HL-60/S4 treated with retinoic acid at 250 ng/mL for 4 days and 3 days (cell line): Measurements from ENCODE around the gene SLC25A13.

ENCODE experiments used
- in situ Hi-C: fragments of 300-500 bp; cut with MboI; formaldehyde crosslinking; loops from 2 replicates; pipeline ENCODE4 v1.7.0; 2022; ENCODE audit warnings: low sequenced_read_pairs

The SLC25A13 gene

GRCh38 chr7:96244992-96245292 lies 77.0 kb downstream of the SLC25A13 start:
- in situ Hi-C loops, result no loop called here

GRCh38 chr7:96244244-96244991 lies 77.5 kb downstream of the SLC25A13 start:
- in situ Hi-C loops, result no loop called here

- in situ Hi-C loops, result no loop called here
Observed at GRCh38 chr7:96243241-96243640, 78.7 kb downstream of the SLC25A13 start.

- in situ Hi-C loops, result no loop called here
Observed at GRCh38 chr7:96241855-96242254, 80.0 kb downstream of the SLC25A13 start.

GRCh38 chr7:96238976-96239766 lies 82.7 kb downstream of the SLC25A13 start:
- in situ Hi-C loops, result no loop called here

GRCh38 chr7:96238474-96238873 lies 83.4 kb downstream of the SLC25A13 start:
- in situ Hi-C loops, result no loop called here

GRCh38 chr7:96237040-96237439 lies 84.9 kb downstream of the SLC25A13 start:
- in situ Hi-C loops, result no loop called here

GRCh38 chr7:96236198-96237039 lies 85.5 kb downstream of the SLC25A13 start:
- in situ Hi-C loops, result no loop called here

- in situ Hi-C loops, result no loop called here
Observed at GRCh38 chr7:96235281-96235680, 86.6 kb downstream of the SLC25A13 start.

GRCh38 chr7:96233528-96234154 lies 88.3 kb downstream of the SLC25A13 start:
- in situ Hi-C loops, result no loop called here

GRCh38 chr7:96233084-96233483 lies 88.8 kb downstream of the SLC25A13 start:
- in situ Hi-C loops, result no loop called here

- in situ Hi-C loops, result no loop called here
Observed at GRCh38 chr7:96228760-96229159, 93.1 kb downstream of the SLC25A13 start.

GRCh38 chr7:96225251-96225650 lies 96.6 kb downstream of the SLC25A13 start:
- in situ Hi-C loops, result no loop called here

GRCh38 chr7:96224685-96225084 lies 97.2 kb downstream of the SLC25A13 start:
- in situ Hi-C loops, result no loop called here

GRCh38 chr7:96224073-96224472 lies 97.8 kb downstream of the SLC25A13 start:
- in situ Hi-C loops, result no loop called here

- in situ Hi-C loops, result no loop called here
Observed at GRCh38 chr7:96221888-96222287, 100.0 kb downstream of the SLC25A13 start.

GRCh38 chr7:96219378-96220130 lies 102.3 kb downstream of the SLC25A13 start:
- in situ Hi-C loops, result no loop called here

- in situ Hi-C loops, result no loop called here
Observed at GRCh38 chr7:96218664-96219243, 103.1 kb downstream of the SLC25A13 start.

GRCh38 chr7:96217147-96217546 lies 104.8 kb downstream of the SLC25A13 start:
- in situ Hi-C loops, result no loop called here

GRCh38 chr7:96216373-96216772 lies 105.5 kb downstream of the SLC25A13 start:
- in situ Hi-C loops, result no loop called here
